GM21529 (cell line): ENCODE results near the gene AUTS2.

ENCODE experiments used
- ATAC-seq: cut with Tn5 transposase; IDR thresholded peaks from one replicate; pipeline ENCODE4 v1.9.1; 2021; ENCODE audit not compliant: unreplicated experiment

The AUTS2 gene

DNA sequence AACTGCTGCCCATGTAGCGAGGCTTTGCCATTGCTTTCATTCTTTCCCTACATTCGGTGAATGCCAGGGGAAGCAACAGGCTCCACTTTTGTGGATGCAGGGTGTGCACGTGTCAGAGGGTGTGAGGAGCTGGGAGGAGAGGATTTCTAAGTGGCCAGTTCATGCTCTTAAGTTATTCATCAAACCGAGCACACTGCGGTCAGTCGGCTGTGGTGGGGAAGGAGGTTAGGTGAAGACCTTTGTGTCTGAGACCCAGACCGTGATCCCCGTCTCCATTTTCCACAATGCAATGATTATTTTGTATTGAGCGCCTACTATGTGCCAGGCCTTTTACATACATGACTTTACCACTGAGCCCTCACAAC lies 1095.0 kb downstream of the AUTS2 start:
- ATAC-seq, result no peak

DNA sequence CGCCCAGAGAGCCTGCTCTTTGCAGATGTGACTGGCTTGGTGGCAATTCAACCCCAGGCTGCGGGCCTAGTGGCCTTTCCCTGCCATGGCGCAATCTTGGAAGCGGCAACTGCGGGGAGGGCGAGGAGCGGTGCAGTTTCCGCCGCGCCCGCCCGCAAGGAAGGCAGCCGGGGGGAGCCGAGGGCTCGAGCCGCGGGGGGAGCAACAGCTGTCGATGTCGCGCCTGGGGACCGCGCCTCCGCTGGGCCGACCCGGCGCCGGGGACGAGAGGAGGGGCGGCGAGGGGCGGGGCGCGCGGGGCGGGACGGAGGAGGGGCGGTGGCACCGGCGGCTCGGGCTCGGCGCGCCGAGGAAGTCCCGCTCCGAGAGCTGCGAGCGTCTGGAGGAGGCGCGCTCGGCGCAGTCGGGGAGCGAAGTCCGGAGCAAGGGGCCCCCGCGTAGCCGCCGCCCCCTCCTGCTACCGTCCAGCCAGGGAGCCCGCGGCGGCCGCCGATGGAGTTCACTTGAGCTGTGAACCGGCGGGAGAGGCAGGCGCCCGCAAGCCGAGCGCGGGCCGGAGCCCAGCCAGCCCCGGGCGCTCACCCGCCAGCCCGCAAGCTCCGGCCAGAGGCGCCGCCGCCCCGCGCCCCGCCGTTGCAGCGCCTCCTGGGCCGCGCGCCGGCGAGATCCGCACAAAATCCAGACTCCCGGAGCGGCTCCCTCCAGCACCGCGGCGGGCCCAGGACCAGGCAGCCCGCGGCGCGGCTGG lies 1095.6 kb downstream of the AUTS2 start:
- ATAC-seq, result peak; percentile 67

DNA sequence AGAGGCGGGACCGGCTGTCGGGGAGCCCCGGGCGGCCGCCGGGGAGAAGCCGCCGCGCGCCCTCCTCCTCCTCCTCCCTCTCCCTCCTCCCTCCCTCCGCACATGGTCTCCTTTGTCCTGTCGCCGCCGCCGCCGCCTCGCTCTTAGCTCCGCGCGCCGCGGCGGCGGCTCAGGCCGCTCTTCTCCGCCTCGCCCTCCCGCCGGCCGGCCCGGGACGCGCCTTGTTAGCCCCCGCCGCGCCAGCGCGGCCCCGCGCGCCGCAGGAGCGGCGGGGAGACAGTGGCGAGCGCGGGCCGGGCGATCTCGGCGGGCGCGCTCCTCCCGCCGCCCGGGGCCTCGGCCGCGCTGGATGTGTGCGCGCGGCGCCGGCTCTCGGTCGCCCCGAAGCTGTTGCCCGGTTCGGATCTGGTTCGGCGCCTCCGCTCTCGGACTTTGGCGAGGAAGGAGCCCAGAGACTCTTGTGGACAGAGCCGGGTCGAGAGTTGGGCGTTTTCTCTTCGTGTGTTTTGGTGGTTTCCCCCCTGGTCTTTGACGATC lies 1096.2 kb downstream of the AUTS2 start:
- ATAC-seq, result peak; percentile 44

DNA sequence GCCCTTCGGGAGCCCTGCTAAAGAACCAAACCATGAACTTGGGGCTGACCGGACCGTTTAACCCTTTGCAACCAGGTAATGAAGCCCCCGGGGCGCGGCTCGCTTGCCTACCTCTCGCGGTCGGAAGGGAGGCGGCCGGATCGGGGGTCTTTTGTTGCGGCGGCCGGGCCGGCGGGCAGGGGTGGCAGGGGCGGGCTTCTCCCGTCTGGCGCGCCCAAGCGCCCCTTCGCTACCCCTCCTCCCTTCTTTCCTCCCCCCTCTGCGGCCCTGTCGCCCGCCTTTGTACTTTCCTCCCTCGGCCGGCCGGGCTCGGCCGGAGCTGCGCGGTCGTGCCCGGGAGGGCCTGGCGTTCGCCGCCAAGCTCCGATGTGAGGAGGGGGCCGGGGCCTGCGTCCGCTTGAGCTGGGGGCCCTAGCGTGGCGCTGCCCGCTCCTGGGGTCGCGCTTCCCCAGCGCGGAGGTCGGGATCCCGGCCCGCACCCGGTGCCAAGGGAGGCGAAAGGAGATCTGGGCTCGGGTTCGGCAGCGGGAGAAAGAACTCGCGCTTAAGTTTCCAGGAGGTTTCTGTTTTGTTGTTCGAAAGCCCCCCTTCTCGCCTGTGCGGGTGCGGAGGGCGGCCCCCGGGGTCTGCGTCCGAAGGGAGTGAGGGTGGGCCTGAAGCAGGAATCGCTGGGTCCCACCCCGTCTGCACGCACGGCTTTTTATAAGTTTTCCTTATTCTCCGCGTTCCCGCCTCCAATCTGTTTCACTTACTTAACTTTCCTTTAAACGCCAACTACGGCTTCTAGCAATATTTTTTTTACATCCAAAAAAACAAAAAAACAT lies 1096.9 kb downstream of the AUTS2 start:
- ATAC-seq, result peak; percentile 0

DNA sequence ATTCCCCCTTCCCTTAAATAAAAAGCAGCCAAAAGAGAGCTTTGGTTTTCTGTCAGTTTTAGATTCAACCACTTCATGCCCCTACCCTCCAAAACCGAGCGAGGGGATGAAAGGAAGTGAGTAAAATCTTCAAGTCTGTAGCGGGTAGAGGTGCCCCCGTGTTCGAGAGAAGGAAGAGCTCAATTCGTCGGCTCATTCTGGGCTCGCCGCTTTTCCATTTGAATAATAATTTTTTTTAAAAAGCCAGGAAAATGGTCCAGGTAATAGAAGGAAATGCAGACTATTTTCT lies 1097.5 kb downstream of the AUTS2 start:
- no peak for ATAC-seq

DNA sequence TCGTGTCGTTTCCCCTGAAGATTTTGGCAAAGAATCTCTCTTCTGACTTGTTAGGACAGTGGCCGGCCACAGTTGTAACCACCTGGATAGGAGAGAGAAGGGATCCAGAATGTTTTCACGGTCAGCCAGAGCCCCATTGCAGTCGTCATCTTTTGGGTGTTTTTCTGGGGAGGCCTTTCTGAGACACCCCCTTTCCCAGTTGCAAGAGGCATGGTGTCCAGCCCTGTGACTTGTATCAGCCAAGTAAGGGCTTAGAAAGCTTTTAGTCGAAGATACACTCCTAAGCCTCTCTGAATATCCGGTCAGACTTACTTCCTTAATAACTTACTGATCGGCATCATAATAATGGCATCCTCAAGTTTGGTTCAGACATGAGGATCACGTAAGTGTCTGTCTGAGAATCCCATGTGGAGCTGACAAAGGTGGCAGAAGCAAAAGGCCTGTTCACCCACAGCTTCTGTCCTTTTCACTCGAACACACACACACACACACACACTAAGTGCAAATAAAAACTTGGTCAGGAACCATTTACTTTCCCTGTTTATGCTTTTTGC lies 1098.0 kb downstream of the AUTS2 start:
- no peak for ATAC-seq

DNA sequence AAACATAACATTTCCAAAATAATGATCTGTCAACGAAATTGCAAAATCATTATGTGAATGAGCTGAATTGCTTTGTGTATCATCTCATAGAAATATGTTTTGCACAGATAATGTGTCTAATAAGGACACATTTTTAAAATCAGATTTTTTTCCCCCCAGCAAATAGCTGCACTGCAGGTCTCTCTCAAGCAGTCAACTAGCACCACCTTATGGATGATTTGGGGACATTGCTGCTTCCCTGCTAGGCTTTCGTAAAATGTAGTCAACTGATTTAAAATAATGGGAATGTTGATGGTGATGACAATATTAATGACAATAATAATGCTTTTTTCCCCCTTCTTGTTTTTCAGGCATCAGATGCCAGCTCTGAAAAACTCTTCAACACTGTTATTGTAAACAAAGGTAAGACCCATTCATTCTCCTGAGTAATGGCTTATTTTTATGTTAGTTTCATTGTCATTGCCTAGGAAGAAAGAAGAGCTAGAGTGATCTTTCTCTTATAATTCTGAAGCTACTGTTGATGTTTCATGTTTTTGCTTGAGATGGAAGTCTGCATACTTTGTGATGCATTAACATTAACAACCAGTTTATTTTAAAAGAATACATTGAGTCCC lies 1100.1 kb downstream of the AUTS2 start:
- ATAC-seq, result no peak

DNA sequence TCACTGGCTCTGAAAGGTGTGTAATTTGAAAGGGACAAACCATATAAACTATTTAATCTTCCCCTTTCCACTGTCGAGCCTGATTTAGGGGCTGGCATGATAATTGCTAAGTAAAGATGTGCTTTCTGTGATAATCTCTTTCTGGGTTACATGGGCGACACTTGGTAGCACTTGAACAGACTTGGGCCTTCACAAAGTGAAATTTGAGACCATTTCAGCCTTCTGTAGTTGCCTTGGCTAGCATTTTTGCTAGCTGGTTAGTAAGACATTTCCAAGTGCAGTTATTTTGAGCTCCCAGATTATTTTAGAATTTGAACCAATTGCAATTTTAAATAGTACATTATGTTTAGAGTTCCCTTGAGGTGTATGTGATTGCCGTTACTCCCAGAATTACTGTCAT lies 1101.0 kb downstream of the AUTS2 start:
- ATAC-seq, result no peak

DNA sequence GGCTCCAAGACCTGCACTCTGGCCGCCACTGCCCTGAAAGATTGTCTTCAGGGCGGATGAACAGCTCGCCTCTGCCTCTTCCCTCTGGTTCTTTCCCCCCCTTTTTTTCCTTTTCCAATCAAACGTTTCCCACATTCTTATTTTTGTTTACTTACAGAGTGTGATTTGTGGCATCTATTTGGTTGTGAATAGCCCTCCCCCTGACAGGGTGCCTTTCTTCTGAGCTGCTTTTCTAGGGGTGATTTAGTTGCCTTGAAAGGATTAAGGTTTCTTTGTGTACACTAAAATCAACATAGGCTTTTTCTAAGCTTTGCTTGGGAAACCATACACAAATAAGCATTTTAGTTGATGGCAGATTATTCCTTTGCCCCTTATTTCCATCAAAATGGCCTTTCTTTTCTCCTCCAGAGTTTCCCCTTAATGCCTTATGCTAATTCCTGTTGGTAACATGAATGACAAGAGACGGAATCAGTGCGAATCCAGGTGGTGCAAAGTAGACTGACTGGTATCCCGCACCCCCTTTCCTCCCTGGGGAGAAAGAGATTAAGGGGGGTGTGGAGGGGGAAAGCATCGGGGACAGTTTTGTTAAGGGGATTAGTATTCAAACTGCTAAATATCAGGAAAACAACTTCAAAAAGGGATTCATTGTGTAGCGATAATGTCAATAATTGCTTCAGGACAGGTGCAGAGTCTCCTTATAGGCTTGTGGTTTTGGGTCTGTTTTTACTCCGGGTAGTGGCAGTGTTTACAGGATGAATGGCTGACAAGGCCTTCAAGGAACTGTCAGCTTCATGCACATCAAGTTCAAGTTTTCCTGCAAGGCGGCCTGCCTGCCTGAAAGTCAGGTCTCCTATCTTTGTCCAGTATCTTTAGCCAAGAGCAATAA lies 1102.0 kb downstream of the AUTS2 start:
- ATAC-seq, result no peak

DNA sequence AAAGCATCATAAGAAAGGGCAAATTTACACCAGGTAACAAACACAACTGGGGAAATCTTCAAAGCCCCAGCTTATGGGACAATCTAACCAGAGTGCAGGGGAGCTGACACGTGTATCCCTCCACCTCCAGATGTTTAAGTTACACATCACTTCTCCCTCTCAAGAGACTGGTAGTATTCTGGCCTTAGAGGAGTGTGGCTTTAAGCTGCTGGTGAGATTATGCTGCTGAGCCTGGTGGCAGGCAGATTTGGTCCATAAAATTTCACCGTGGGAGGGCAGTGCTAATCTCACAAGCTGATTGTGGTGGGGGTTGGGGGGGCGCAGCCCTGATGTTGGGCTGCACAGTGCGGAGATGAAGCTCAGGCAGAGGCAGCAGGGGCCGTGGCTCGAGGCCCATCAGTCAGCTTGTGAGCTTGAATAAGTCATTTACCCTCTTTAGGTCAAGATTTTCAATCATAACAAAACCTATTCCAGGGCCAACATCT lies 1102.7 kb downstream of the AUTS2 start:
- no peak for ATAC-seq

DNA sequence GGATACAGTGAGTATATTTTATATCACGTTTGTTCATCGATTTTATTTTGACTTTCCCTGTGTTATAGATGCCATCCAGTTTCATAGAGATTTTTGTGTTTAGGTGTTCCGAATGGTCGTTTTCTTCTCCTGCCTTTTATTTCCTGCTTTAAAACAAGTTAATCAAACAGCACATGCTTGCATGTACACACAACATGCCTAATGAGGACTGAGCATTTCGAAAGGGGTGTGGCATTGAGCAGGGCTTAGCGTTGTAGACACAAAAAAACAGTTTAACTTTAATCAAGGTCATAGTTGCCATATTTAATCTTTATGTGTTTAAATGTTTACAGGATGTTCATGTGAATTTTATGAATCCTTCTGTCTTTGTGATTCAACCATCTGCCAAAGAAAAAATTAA lies 1103.2 kb downstream of the AUTS2 start:
- ATAC-seq, result no peak

DNA sequence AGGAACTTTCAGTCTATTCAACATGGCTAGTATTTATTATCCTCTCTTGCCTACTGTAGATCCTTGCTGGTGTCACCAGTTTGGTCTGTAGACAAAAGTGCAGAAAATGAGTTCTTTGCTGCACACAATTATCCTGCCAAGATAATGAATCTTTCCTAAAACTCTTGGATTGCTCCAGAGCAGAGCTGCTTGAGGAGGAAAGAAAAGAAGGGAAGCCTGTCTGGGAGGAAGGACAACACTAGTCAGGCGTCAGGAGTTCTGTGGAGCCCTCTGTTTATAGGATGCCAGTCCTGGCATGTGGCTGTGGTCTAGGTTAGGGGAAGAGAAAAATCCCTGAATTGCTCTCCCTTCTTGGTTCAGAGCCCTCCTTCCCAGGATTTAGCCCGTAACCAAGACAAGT lies 1103.7 kb downstream of the AUTS2 start:
- ATAC-seq, result no peak

DNA sequence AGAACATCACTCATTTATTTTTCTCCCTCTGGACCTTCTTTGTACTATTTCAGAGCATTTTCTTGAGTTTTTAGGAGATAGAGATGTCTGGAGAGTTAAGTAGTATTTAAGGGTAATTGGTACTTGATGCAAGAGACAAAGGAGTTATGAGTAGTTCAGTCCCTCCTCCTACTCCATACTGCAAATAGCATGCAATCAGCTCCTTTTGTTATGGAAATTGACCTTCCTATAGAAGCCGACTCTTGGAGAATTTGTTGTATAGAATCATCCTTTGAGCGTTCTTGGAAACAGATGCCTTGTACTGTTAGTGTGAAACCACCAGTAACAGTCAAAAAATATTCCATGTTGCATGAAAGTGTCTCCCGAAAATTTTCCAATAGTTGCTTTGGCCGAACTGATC lies 1105.5 kb downstream of the AUTS2 start:
- no peak for ATAC-seq

DNA sequence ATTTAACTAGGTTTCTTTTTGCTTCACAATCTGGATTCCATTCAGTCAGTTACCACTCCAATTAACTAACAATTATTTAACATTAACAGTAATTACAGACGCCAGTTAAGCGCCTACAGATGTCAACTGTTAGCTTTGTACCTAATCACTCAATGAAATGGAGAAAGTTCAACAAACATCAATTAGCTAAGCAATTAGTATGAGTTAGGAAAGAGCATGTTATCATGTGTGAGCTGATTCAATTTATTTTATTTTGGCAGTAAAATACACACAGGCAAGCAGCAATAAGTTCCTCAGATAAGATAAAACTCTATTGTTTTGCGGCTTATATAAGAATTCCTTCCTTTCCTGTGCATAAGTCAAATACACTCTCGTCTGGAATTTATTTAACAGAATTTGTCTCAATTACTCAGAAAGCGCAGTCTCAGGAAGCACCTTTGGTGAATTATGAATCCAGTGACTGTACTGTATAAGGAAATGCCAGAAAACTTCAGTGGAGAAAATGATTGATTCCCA lies 1106.6 kb downstream of the AUTS2 start:
- no peak for ATAC-seq

DNA sequence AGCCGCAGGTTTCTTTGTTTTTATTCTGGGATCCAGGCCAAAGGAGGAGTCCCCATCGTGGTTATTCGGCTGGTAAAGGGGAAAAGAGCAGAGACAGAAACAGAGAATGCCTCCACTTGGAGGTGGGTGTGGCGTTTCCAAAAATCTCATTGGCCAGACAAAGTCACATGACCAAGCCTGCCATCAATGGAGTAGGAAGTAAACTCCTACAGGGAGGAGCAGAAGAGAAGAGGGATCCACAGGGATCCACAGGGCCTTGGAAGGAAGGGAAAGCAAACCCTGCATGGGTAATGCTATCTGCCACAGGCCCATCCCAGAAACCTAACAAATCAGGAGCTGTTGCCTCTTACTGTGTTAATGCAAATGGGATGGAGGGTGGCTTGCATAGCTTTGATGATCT lies 1107.9 kb downstream of the AUTS2 start:
- no peak for ATAC-seq

DNA sequence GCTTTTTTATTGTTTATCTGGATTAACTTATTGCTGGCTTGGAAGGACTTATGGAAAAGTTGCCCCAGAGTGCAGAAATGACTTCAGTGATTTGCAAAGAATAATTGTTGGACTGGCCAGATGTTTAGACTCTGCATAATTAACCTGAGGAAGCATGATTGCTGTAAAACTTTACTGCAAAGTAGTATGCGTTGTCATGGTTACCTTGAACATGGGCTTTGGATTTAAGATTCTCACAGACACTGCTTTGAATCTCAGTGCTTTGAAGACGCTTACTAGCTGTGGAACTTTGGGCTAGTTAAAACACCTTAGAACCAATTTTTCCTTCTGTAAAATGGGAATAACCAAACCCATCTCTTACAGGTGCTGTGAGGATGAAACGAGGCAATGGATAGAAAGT lies 1108.4 kb downstream of the AUTS2 start:
- ATAC-seq, result no peak

DNA sequence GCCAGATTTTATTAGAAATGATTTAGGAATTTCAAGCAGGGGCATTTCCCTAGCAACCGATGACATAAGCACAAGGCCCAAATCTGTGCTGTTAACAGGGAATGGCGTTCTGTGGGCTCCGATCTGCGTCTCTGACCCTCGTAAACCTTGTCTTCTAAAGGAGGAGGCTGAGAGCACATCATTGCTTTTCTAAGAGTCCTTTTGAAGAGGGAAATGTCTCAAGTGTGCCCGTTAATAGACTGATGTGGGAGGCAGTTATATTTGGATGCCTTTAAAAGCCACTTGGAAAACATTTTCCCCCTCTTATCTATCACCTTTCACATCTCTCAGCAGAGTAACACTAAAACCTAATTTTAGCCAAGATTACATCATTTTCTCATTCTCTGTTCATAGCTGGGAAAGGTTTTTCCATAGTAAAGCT lies 1109.6 kb downstream of the AUTS2 start:
- ATAC-seq, result no peak

DNA sequence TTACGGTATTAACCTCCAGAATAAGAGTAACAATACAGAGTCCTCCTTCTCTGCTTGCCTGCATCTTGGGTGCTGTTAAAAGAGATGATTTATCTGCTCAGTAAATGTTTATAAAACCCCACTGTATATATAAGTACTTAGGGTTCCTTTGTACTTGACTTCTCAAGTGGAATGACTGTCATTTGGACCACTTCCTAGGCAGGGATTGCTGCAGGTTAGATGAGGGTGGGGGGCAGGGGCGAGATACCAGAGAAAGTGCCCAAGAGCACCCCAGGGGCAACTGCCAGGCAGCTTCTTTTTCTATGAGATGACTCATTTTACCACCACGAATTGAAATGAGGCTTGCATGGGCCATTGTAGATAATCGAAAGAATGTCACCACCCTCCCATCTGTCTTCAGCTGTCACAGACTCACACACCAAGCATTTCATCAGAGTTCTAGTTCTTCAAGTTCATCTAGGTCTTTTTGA lies 1111.8 kb downstream of the AUTS2 start:
- ATAC-seq, result no peak

DNA sequence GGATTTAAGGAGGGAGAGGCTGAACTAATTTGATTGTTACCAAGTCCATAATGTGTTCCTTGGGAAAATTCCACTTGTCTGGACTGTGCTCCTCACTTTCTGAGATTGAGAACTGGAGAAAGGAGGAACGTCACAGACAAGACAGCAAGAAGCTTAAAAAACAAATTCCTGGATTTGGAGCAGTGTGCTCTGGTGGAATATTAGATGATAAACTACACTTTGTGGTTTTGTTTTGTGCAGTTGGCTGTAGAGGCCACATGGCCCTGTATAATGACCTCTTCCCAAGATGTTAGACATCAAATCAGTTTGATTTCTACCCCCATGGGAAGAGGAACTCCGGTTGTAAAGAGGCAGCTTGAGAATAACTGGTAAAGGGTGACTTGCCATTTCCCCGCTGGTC lies 1112.4 kb downstream of the AUTS2 start:
- no peak for ATAC-seq

DNA sequence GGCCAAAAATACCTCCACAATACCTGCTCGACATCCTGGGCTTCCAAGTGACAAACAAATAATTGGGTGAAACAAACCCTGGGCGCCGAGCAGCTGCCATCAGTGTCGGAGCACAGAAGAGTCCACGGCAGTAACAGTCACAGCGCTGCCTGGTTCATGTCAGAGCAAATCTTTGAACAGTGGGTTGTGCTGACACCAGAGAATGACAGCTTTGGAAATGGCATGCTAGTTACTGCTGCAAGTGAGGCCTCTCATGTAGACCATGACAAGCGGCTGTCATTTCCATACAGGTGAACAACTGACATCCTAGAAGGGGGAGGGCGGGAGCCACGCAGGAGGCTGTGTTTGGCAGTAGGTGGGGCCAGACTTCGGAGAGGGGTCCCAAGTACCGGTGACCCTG lies 1113.2 kb downstream of the AUTS2 start:
- ATAC-seq, result no peak
